DMS153 (cell line): ENCODE measurements around the gene RHCE.
"Not testable (repeated sequence)": the region's sequence is repeated elsewhere in the genome, so short reads cannot be mapped to it uniquely, and the experiment has no call there.

Experiments
- DNase-seq: peaks from one replicate; lab custom pipeline; 2025; lab: John Stamatoyannopoulos, UW

The RHCE gene

GRCh38 chr1:25397549-25397948, 23.1 kb downstream of the RHCE start:
- DNase-seq, result not testable (repeated sequence)

- no peak for DNase-seq
Measured at GRCh38 chr1:25392841-25393240, 27.8 kb downstream of the RHCE start.

- DNase-seq, result not testable (repeated sequence)
Measured at GRCh38 chr1:25389721-25390120, 30.9 kb downstream of the RHCE start.

- peak; percentile 47 for DNase-seq
Measured at GRCh38 chr1:25388691-25389090, 31.9 kb downstream of the RHCE start.

GRCh38 chr1:25387096-25387495, 33.5 kb downstream of the RHCE start:
- not testable (repeated sequence) for DNase-seq

GRCh38 chr1:25383875-25384274, 36.8 kb downstream of the RHCE start:
- not testable (repeated sequence) for DNase-seq

GRCh38 chr1:25383090-25383489, 37.5 kb downstream of the RHCE start:
- DNase-seq, result not testable (repeated sequence)

GRCh38 chr1:25382543-25382942, 38.1 kb downstream of the RHCE start:
- DNase-seq, result not testable (repeated sequence)

GRCh38 chr1:25378367-25378766, 42.3 kb downstream of the RHCE start:
- DNase-seq, result not testable (repeated sequence)

- DNase-seq, result not testable (repeated sequence)
Measured at GRCh38 chr1:25371757-25372156, 48.9 kb downstream of the RHCE start.

GRCh38 chr1:25369691-25370271, 50.8 kb downstream of the RHCE start:
- DNase-seq, result not testable (repeated sequence)

GRCh38 chr1:25369241-25369640, 51.4 kb downstream of the RHCE start:
- DNase-seq, result no peak

- not testable (repeated sequence) for DNase-seq
Measured at GRCh38 chr1:25362634-25363559, 57.7 kb downstream of the RHCE start.

GRCh38 chr1:25361901-25362300, 58.7 kb downstream of the RHCE start:
- no peak for DNase-seq

GRCh38 chr1:25360596-25361581, 59.7 kb downstream of the RHCE start:
- no peak for DNase-seq

GRCh38 chr1:25356848-25357247, 63.8 kb downstream of the RHCE start:
- no peak for DNase-seq

- no peak for DNase-seq
Measured at GRCh38 chr1:25356441-25356840, 64.2 kb downstream of the RHCE start.

GRCh38 chr1:25355841-25356395, 64.7 kb downstream of the RHCE start:
- no peak for DNase-seq

- DNase-seq, result no peak
Measured at GRCh38 chr1:25349606-25350005, 71.0 kb downstream of the RHCE start.

- DNase-seq, result no peak
Measured at GRCh38 chr1:25347556-25347955, 73.1 kb downstream of the RHCE start.

- DNase-seq, result no peak
Measured at GRCh38 chr1:25343872-25344271, 76.8 kb downstream of the RHCE start.

GRCh38 chr1:25342846-25343245, 77.8 kb downstream of the RHCE start:
- no peak for DNase-seq
